H1 (cell line): ENCODE results near the gene IER5.

Experiments used
- EZH2 ChIP-seq: fragments of 200-600 bp; sonication (generic); IDR thresholded peaks from 2 replicates; pipeline ENCODE4 v1.7.1; 2012; ENCODE audit warnings: low read depth, mild to moderate bottlenecking, moderate library complexity, low read length, inconsistent platforms; ENCODE audit not compliant: severe bottlenecking
- POLR2AphosphoS5 ChIP-seq: IDR thresholded peaks from 2 replicates; pipeline ENCODE4 v1.6.1; 2011; ENCODE audit warnings: low read depth, low read length
- TF ChIP-seq, protein P1 (sequence below): IDR thresholded peaks from 2 replicates; pipeline ENCODE4 v1.6.1; 2011; ENCODE audit warnings: low read length, improper control_type of control experiment
- TF ChIP-seq, protein P2 (sequence below), 3 experiments: IDR thresholded peaks; 1 replicate in 2 of 3; 2 replicates in 1 of 3; pipeline versions ENCODE4 v1.5.1 to v1.6.1; 2011; ENCODE audit warnings: low read length in 3 of 3, mild to moderate bottlenecking in 3 of 3, inconsistent platforms in 2 of 3, low read depth in 1 of 3, moderate library complexity in 1 of 3; ENCODE audit not compliant: insufficient read depth in 1 of 3; ENCODE audit errors: control extremely low read depth in 1 of 3

DNA sequence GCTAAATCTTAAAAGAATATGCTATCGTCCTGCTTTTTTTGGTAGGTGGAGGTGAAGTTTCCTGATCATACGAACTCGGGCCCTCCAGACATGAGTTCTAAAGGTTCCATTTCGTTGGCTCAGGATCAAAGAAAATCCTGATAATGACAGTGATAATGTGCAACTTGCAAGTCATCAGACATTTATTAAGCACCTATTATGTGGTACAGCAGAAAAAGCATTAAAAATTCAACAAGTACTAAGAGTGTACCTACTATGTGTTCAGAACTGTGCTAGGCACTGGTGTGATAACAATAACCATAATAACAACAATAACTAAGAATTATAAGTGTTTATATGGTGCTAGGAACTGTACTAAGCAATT, 3.9 kb upstream of the IER5 start:
- TF ChIP-seq EZH2, result no peak
- TF ChIP-seq, protein P1, sequence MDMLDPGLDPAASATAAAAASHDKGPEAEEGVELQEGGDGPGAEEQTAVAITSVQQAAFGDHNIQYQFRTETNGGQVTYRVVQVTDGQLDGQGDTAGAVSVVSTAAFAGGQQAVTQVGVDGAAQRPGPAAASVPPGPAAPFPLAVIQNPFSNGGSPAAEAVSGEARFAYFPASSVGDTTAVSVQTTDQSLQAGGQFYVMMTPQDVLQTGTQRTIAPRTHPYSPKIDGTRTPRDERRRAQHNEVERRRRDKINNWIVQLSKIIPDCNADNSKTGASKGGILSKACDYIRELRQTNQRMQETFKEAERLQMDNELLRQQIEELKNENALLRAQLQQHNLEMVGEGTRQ, result no peak
- TF ChIP-seq, protein P2, sequence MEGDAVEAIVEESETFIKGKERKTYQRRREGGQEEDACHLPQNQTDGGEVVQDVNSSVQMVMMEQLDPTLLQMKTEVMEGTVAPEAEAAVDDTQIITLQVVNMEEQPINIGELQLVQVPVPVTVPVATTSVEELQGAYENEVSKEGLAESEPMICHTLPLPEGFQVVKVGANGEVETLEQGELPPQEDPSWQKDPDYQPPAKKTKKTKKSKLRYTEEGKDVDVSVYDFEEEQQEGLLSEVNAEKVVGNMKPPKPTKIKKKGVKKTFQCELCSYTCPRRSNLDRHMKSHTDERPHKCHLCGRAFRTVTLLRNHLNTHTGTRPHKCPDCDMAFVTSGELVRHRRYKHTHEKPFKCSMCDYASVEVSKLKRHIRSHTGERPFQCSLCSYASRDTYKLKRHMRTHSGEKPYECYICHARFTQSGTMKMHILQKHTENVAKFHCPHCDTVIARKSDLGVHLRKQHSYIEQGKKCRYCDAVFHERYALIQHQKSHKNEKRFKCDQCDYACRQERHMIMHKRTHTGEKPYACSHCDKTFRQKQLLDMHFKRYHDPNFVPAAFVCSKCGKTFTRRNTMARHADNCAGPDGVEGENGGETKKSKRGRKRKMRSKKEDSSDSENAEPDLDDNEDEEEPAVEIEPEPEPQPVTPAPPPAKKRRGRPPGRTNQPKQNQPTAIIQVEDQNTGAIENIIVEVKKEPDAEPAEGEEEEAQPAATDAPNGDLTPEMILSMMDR (IDR thresholded peaks at IDR 0.05; ENCODE audit: control extremely low read depth in 1 of 3, insufficient read depth in 1 of 3, low read depth in 1 of 3, low read length in 3 of 3), result no peak
- TF ChIP-seq POLR2AphosphoS5, result no peak
